VCaP (cell line): Measurements from ENCODE around the gene MYO7B.

ENCODE experiments used
- H3K27ac ChIP-seq: fragments of 450-650 bp; 2 replicates; pipeline ENCODE4 v1.5.1; 2017
- TF ChIP-seq, protein P1 (sequence below): fragments of 450-650 bp; conservative IDR thresholded peaks from 2 replicates; pipeline ENCODE4 v1.5.1; 2017; ENCODE audit warnings: mild to moderate bottlenecking, moderate library complexity

The MYO7B gene

DNA sequence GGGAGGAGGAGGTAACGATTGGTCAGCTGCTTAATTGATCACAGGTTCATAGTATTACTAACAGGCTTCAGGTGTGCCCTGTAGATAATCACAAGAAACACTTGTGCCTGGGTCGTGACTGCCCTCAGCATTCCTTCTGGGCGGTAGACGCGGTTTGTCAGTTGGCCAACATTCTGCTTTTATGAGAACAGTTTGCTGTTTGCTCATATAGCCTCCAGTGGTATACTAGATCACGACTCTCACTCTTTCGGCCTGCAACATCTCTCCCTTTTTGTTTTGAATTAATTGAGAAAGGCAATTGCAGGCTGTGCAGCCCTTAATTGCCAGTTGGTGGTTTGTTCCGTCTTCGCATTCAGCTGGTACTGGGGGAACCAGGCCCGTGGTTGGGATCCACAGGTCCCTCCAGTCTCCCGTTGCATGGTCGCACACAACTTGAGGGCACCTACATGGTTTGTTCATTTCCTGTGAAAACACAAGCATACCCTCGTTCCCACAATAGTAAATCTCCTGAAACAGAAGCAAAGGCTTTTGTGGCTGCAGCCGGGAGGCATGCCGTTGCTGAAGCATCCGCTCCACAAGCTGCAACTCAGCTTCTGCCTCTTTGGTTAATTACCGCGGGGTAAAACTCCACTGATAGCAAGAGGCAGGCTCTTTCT, 80.2 kb downstream of the MYO7B start:
- H3K27ac ChIP-seq = peak overlapping the region; percentile 84

DNA sequence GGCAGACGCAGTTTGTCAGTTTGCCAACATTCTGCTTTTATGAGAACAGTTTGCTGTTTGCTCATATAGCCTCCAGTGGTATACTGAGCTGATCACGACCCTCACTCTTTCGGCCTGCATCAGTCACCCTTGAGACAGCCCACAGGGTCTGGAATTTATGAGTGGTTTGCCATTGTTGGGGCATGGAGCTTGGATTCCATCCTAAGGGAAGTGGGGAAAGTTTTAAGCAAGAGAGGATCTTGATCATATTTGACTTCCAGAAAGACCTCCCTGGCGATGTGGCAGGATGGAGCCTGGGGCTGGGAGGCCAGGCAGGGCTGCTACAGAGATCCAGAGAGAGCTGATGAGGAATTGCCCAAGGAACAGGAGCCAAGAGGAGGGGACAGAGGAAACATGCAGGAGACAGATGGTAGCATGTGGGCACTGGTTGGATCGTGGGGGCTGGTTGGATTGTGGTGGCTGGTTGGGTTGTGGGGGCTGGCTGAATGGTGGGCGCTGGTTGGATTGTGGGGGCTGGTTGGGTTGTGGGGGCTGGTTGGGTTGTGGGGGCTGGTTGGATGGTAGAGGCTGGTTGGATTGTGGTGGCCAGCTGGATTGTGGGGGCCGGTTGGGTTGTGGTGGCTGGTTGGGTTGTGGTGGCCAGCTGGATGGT, 83.2 kb downstream of the MYO7B start:
- peak overlapping the region; percentile 84 for H3K27ac ChIP-seq
- TF ChIP-seq, protein P1, sequence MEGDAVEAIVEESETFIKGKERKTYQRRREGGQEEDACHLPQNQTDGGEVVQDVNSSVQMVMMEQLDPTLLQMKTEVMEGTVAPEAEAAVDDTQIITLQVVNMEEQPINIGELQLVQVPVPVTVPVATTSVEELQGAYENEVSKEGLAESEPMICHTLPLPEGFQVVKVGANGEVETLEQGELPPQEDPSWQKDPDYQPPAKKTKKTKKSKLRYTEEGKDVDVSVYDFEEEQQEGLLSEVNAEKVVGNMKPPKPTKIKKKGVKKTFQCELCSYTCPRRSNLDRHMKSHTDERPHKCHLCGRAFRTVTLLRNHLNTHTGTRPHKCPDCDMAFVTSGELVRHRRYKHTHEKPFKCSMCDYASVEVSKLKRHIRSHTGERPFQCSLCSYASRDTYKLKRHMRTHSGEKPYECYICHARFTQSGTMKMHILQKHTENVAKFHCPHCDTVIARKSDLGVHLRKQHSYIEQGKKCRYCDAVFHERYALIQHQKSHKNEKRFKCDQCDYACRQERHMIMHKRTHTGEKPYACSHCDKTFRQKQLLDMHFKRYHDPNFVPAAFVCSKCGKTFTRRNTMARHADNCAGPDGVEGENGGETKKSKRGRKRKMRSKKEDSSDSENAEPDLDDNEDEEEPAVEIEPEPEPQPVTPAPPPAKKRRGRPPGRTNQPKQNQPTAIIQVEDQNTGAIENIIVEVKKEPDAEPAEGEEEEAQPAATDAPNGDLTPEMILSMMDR = no peak

More for the DNA sequence above, 80.2 kb downstream of the MYO7B start:
- TF ChIP-seq, protein P1 = no peak

DNA sequence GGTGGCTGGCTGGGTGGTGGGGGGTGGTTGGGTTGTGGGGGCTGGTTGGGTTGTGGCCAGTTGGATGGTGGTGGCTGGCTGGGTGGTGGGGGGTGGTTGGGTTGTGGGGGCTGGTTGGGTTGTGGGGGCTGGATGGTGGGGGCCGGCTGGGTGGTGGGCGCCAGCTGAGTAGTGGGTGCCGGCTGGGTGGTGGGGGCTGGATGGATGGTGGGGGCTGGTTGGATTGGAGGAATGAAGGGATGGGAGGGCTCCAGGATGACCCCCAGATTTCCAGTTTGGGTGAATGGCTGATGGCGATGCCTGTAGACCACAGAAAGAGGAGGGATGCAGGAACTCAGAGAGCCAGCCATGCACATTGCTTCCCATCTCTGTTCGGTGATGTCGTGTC, 83.7 kb downstream of the MYO7B start:
- no peak overlapping the region for H3K27ac ChIP-seq
- TF ChIP-seq, protein P1 = no peak

DNA sequence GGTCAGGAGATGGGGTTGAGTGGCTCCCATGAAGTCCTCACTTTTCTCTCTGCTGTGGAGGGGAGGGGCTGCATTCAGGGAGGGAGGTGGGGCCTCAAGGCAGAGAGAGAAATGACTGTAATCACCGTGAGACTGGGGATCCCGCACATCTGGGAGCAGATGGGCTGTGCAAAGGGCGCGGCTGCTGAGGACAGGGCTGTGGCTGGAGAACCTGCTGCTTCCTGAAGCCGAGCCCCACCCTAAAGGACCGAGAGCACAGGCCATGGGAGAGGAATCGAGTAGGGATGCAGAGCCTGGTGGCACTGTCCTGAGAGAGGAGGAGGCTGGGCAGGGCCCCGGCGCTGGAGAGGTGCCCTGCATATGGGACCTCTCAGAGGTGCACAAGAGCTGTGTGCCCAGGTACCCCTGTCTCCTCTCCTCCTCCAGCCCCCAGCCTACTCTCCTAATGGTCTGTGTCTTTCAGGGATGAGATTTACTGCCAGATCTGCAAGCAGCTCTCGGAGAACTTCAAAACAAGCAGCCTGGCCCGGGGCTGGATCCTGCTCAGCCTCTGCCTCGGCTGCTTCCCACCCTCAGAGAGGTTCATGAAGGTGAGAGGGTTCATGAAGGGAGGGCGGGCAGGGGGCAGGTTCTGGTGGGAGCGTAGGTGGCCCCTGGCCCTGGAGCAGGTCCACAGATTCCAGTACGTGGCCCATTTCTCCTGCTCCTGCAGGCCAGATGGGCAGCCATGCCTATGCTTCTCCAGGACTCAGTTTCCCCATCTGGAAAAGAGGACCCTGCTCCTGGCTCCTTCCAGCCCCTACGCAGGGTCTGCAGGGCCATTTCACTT, 84.6 kb downstream of the MYO7B start:
- TF ChIP-seq, protein P1 = no peak
- H3K27ac ChIP-seq = no peak overlapping the region

DNA sequence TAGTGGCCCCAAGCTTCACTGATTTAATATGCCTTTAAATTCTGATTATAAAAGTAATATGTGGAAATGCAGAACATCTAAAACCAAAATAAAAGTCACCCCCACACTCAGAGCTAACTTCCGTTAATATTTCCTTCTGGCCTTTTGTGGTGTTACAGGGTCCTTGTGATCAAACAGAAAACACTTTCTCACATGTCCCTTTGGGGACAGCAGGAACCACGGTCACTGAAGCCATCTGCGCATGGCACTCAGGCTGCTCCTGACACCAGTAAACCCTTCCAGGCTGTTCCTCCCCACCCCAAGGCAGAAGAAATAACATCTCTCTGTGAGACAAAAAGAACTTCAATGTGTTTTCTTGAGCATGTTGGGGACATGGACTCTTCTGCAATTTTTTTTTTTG, 85.4 kb downstream of the MYO7B start:
- TF ChIP-seq, protein P1 = no peak
- no peak overlapping the region for H3K27ac ChIP-seq

DNA sequence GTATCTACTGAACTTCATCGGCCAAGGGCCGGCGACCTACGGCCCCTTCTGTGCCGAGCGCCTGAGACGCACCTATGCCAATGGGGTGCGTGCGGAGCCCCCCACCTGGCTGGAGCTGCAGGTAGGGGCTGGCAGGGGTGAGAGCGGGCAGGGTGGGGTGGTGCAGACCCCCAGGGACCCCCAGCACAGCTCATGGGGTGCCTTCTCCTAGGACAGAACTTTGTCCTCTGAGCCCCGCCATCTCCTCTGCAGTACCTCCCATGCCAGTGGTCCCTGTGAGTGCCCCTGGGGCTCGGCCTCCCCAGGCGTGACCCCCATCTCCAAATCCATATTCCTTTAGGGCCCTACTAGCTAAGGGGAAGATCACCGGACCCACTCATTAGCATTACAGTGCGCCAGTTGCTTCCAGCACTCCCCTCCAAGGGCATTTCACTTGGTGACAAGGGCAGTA, 86.5 kb downstream of the MYO7B start:
- H3K27ac ChIP-seq = no peak overlapping the region
- TF ChIP-seq, protein P1 = no peak
